Activated T-cell treated with anti-CD3 and anti-CD28 coated beads for 1 hour (primary cell): ENCODE results near the gene UBA6.

Experiments used
- DNase-seq: peaks from one replicate; pipeline ENCODE4 v3.0.0-alpha.2; 2020; ENCODE audit warnings: low read depth

UBA6 gene

GRCh38 chr4:67576059-67576466 is 124.9 kb downstream of the UBA6 start:
- DNase-seq, result no peak

- no peak for DNase-seq
These were observed 125.5 kb downstream of the UBA6 start for GRCh38 chr4:67575232-67576058.

GRCh38 chr4:67573193-67573592 is 127.8 kb downstream of the UBA6 start:
- DNase-seq, result no peak

GRCh38 chr4:67571975-67572374 is 129.0 kb downstream of the UBA6 start:
- DNase-seq, result no peak

GRCh38 chr4:67570537-67570936 is 130.4 kb downstream of the UBA6 start:
- DNase-seq, result no peak

- DNase-seq, result no peak
These were observed 132.1 kb downstream of the UBA6 start for GRCh38 chr4:67568820-67569219.

GRCh38 chr4:67566335-67566734 is 134.6 kb downstream of the UBA6 start:
- no peak for DNase-seq

GRCh38 chr4:67565284-67565683 is 135.7 kb downstream of the UBA6 start:
- DNase-seq, result no peak
